ENCODE measurements around the gene PCBD1.
"Not testable (repeated sequence)": the region's sequence is repeated elsewhere in the genome, so short reads cannot be mapped to it uniquely, and the experiment has no call there.

The PCBD1 gene

GRCh38 chr10:70887804-70888800 lies at the start of gene PCBD1:
TSS of gene PCBD1 (minus strand) at chr10:70888565. CDS start at chr10:70888533, 32 bp downstream.
- DNase-seq (ENCODE audit: low spot score), result peak; percentile 84

- DNase-seq (ENCODE audit: low spot score), result no peak
Measured at GRCh38 chr10:70937661-70938060, 49.3 kb upstream of the PCBD1 start.

- DNase-seq (ENCODE audit: low spot score), result no peak
Measured at GRCh38 chr10:70936111-70936510, 47.7 kb upstream of the PCBD1 start.

- no peak for DNase-seq (ENCODE audit: low spot score)
Measured at GRCh38 chr10:70935631-70936030, 47.3 kb upstream of the PCBD1 start.

GRCh38 chr10:70935125-70935625 lies 46.8 kb upstream of the PCBD1 start:
- DNase-seq (ENCODE audit: low spot score), result no peak

- no peak for DNase-seq (ENCODE audit: low spot score)
Measured at GRCh38 chr10:70934701-70935100, 46.3 kb upstream of the PCBD1 start.

GRCh38 chr10:70932392-70933196 lies 44.2 kb upstream of the PCBD1 start:
- DNase-seq (ENCODE audit: low spot score), result no peak

- no peak for DNase-seq (ENCODE audit: low spot score)
Measured at GRCh38 chr10:70931168-70931815, 42.9 kb upstream of the PCBD1 start.

- DNase-seq (ENCODE audit: low spot score), result no peak
Measured at GRCh38 chr10:70930263-70931000, 42.1 kb upstream of the PCBD1 start.

GRCh38 chr10:70928140-70928539 lies 39.8 kb upstream of the PCBD1 start:
- DNase-seq (ENCODE audit: low spot score), result no peak

- DNase-seq (ENCODE audit: low spot score), result no peak
Measured at GRCh38 chr10:70927189-70927943, 39.0 kb upstream of the PCBD1 start.

GRCh38 chr10:70926226-70927000 lies 38.0 kb upstream of the PCBD1 start:
- no peak for DNase-seq (ENCODE audit: low spot score)

GRCh38 chr10:70925377-70926225 lies 37.2 kb upstream of the PCBD1 start:
- DNase-seq (ENCODE audit: low spot score), result peak; percentile 86

GRCh38 chr10:70923696-70924095 lies 35.3 kb upstream of the PCBD1 start:
- no peak for DNase-seq (ENCODE audit: low spot score)

- DNase-seq (ENCODE audit: low spot score), result no peak
Measured at GRCh38 chr10:70921285-70921684, 32.9 kb upstream of the PCBD1 start.

GRCh38 chr10:70920519-70920918 lies 32.2 kb upstream of the PCBD1 start:
- DNase-seq (ENCODE audit: low spot score), result no peak

- DNase-seq (ENCODE audit: low spot score), result not testable (repeated sequence)
Measured at GRCh38 chr10:70919906-70920305, 31.5 kb upstream of the PCBD1 start.

- DNase-seq (ENCODE audit: low spot score), result no peak
Measured at GRCh38 chr10:70918851-70919530, 30.6 kb upstream of the PCBD1 start.

Measured in ecto neural progenitor cell (in vitro differentiated cells).